ENCODE data around the gene WFIKKN1. TPM values are rescaled to one million over a fixed set of nuclear protein-coding genes. Genes with fewer than 3 reads are reported as not detected.

The WFIKKN1 gene
- total RNA-seq, 2 donors from 2014 or later, result 0.75 to 1.1 TPM

DNA sequence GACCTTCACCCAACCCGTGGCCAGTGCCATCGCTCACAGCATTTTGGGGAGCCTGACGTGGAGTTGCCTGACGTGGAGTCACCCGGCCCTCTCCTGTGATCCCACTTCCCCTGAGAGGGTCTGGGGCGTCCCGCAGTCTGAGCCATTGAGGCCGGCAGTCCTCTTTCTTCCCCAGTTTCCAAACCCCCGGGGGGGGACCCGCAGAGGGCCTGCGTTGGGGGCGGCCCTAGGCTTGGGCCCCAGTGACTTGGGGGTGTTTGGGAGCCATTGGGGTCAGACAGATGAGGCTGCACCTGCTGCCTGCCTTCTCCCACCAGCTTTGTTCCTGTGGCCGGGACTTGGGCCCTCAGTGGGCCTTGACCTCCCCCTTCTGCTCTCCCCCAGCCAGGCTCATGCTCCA lies 38.9 kb downstream of the WFIKKN1 start:
- no peak for DNase-seq (ENCODE audit: low spot score)
- Mint-ChIP-seq H3K36me3 (no peaks in the 10 kb centered on the region), H3K27ac (no peak overlapping the region), H3K9me3 (no peaks in the 10 kb centered on the region), H3K4me1 (ENCODE audit: low read depth in 2 of 2) (peaks cover 0 to 3% of the 10 kb centered on the region in 2 donors), H3K4me3 (no peak overlapping the region), H3K27me3 (no peaks in the 10 kb centered on the region)
- ATAC-seq, result no peak

- no peaks in the 10 kb centered on the region for H3K36me3 Mint-ChIP-seq
- no peak overlapping the region for H3K4me3 Mint-ChIP-seq
- no peak for DNase-seq (ENCODE audit: low spot score)
- no peaks in the 10 kb centered on the region for H3K9me3 Mint-ChIP-seq
- H3K4me1 Mint-ChIP-seq (ENCODE audit: low read depth in 2 of 2), result peaks cover 0 to 9% of the 10 kb centered on the region in 2 donors
- ATAC-seq, result no peak
- H3K27me3 Mint-ChIP-seq, result no peaks in the 10 kb centered on the region
- H3K27ac Mint-ChIP-seq, result no peak overlapping the region
Measured at GRCh38 chr16:670485-671352, 39.9 kb downstream of the WFIKKN1 start.

DNA sequence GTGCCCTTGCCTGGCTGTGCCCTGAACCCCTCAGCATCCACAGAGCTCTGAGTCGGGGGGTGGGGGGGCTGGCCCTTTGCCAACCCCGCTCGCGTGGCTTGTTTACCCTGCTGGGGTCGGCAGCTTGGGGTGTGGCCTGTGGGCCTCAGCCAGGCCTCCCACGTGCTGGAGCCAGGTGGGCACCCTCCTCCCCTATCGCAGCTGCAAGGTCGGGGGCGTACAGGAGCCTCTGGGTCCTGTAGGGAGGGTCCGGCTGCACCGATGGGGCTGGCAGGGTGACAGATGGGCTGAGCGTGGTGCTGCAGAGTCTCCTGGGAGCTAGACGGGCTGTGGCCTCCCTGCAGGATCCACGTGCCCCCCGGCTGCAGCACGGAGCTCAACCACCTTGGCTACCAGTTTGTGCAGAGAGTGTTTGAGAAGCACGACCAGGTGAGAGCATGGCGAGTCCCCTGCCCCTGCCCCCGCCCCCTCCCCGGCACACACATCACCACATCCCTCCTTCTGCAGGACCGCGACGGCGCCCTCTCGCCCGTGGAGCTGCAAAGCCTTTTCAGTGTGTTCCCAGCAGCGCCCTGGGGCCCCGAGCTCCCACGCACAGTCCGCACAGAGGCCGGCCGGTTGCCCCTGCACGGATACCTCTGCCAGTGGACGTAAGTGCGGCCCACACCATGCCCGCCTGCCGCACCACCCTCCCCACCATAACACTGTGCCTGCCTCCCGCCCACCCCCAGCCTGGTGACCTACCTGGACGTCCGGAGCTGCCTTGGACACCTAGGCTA lies 40.8 kb downstream of the WFIKKN1 start:
- Mint-ChIP-seq H3K27me3 (no peaks in the 10 kb centered on the region), H3K4me3 (no peak overlapping the region), H3K36me3 (no peaks in the 10 kb centered on the region), H3K9me3 (no peaks in the 10 kb centered on the region), H3K4me1 (ENCODE audit: low read depth in 2 of 2) (peaks cover 0 to 9% of the 10 kb centered on the region in 2 donors), H3K27ac (no peak overlapping the region)
- no peak for DNase-seq (ENCODE audit: low spot score)
- no peak for ATAC-seq

GRCh38 chr16:672371-672770 lies 41.6 kb downstream of the WFIKKN1 start:
- peaks cover 0 to 9% of the 10 kb centered on the region in 2 donors for H3K4me1 Mint-ChIP-seq (ENCODE audit: low read depth in 2 of 2)
- DNase-seq (ENCODE audit: low spot score), result no peak
- no peaks in the 10 kb centered on the region for H3K9me3 Mint-ChIP-seq
- no peak overlapping the region for H3K27ac Mint-ChIP-seq
- ATAC-seq, result no peak
- no peaks in the 10 kb centered on the region for H3K36me3 Mint-ChIP-seq
- H3K27me3 Mint-ChIP-seq, result no peaks in the 10 kb centered on the region
- H3K4me3 Mint-ChIP-seq, result no peak overlapping the region

DNA sequence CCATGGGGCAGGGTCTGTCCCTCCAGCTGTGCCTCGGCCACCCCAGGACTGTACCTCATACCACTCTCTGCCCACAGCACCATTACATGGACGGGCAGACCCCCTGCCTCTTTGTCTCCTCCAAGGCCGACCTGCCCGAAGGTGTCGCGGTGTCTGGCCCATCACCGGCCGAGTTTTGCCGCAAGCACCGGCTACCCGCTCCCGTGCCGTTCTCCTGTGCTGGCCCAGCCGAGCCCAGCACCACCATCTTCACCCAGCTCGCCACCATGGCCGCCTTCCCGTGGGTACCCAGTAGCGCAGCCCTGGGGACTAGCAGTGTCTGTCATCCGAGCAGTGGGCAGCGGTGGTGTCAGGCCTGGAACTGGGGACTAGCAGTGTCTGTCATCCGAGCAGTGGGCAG lies 42.1 kb downstream of the WFIKKN1 start:
- no peaks in the 10 kb centered on the region for H3K9me3 Mint-ChIP-seq
- H3K27me3 Mint-ChIP-seq, result no peaks in the 10 kb centered on the region
- DNase-seq (ENCODE audit: low spot score) (no peak), ATAC-seq (no peak)
- H3K36me3 Mint-ChIP-seq, result no peaks in the 10 kb centered on the region
- no peak overlapping the region for H3K4me3 Mint-ChIP-seq
- no peak overlapping the region for H3K27ac Mint-ChIP-seq
- H3K4me1 Mint-ChIP-seq (ENCODE audit: low read depth in 2 of 2), result peaks cover 0 to 6% of the 10 kb centered on the region in 2 donors

DNA sequence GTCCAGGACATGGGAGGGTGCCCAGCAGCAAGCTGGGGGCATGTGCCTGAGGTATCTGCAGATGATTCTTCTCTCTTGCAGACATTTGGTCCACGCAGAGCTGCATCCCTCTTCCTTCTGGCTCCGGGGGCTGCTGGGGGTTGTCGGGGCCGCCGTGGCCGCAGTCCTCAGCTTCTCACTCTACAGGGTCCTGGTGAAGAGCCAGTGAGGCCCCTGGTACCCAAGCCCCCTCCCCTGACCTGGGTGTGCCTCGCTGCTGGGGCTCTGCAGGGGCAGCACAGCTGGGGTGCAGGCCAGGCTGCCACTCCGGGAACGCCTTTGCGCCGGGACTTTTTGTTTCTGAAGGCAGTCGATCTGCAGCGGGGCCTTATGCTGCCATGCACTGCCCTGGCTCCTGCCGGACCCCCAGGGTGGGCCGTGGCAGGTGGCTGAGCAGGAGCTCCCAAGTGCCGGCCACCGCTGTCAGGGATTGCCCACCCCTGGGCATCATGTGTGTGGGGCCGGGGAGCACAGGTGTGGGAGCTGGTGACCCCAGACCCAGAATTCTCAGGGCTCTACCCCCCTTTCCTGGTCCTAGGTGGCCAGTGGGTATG lies 42.7 kb downstream of the WFIKKN1 start:
- no peak overlapping the region for H3K27ac Mint-ChIP-seq
- ATAC-seq (no peak), DNase-seq (ENCODE audit: low spot score) (no peak)
- no peaks in the 10 kb centered on the region for H3K27me3 Mint-ChIP-seq
- no peaks in the 10 kb centered on the region for H3K36me3 Mint-ChIP-seq
- no peaks in the 10 kb centered on the region for H3K9me3 Mint-ChIP-seq
- H3K4me3 Mint-ChIP-seq, result no peak overlapping the region
- peaks cover 0 to 6% of the 10 kb centered on the region in 2 donors for H3K4me1 Mint-ChIP-seq (ENCODE audit: low read depth in 2 of 2)

DNA sequence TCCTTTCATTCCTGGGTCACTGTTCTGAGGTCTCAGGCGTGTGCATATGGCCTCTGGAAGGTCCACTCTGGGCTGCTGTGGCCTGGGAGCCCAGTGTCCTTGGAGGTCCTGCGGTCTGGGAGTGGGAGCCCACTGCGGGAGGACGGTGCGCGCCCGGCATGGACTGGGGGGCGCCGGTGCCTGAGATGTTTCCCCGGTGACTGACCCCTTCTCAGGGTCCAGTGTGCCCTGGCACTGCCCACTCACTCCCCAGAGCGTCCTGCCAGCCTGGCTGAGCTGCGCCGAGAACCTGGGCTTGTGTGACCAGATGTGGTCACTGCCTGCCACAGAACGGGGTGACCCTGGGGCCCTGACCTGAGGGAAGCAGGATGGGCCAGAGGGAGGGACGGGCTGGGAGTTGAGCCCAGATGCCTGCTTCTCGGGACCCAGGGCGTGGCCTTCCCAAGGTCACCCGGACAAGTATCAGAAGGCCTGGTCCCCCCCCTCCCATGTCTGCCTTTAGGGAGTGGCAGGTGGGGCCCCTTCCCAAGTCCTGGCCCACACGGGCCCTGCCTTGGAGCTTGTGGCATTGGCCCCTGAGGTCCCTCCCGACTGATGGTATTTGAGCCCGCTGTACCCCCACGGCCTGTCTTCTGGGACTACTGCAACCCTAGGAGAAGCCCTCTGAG lies 43.6 kb downstream of the WFIKKN1 start:
- no peak for DNase-seq (ENCODE audit: low spot score)
- H3K4me3 Mint-ChIP-seq, result no peak overlapping the region

DNA sequence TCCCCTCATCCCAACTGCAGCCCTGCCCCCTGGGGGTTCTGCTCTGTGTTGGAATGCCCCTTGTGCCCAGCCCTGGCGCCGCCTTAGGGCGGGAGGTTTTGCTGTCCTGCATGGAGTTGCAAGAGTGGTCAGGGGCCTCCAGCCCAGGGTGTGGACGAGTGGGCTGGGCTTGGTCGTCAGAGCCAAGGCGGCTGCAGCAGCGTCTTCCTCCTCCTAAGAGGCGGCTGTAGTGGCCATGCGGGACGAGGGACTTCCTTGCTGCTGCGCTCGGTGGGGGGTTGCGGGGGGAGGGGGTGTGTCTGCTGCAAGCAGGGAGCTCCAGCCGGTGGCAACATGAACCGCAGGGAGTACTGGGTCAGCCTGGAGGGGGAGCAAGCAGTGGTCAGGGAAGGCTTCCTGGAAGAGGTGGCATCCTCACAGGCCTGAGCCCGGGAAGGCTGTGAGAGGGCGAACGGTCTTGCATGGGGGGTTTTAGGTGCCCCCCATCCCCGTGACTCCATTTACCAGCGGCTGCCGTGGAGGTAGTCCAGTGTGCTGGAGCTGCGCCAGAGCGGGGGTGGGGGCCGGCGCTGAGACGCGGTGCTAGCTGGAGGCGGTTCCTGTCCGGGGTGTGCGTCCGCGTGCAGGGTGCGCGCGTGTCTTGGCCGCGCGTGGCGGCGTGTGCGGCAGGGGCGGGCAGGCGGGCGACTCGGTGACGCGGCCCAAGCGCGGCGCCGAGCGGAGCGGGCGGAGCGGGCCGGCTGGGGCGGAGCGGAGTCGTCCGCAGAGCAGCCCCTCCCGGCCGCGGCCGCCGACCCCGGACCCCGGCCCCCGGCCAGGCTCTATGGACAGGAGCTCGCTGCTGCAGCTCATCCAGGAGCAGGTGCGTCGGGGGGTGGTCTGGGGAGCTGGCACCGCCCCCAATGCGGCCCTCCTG lies 44.4 kb downstream of the WFIKKN1 start, which contains the start of gene RHBDL1:
TSS of gene RHBDL1 (plus strand) at position 704 of the 916 bp plus-strand sequence. CDS start at position 824, 120 bp downstream.
- H3K36me3 Mint-ChIP-seq, result no peaks in the 10 kb centered on the region
- no peak for DNase-seq (ENCODE audit: low spot score)
- no peaks in the 10 kb centered on the region for H3K27me3 Mint-ChIP-seq
- no peak for ATAC-seq
- H3K4me3 Mint-ChIP-seq, result peak within 1 kb of the TSS; percentile 34
- H3K27ac Mint-ChIP-seq, result no peak within 1 kb of the TSS
- peaks cover 9% of the 10 kb centered on the region in 2 donors for H3K4me1 Mint-ChIP-seq (ENCODE audit: low read depth in 2 of 2)
- no peaks in the 10 kb centered on the region for H3K9me3 Mint-ChIP-seq

More for the DNA sequence above, 43.6 kb downstream of the WFIKKN1 start:
- no peak for ATAC-seq
- H3K27me3 Mint-ChIP-seq, result no peaks in the 10 kb centered on the region
- no peaks in the 10 kb centered on the region for H3K9me3 Mint-ChIP-seq
- no peak overlapping the region for H3K27ac Mint-ChIP-seq
- peaks cover 6 to 7% of the 10 kb centered on the region in 2 donors for H3K4me1 Mint-ChIP-seq (ENCODE audit: low read depth in 2 of 2)
- no peaks in the 10 kb centered on the region for H3K36me3 Mint-ChIP-seq

DNA sequence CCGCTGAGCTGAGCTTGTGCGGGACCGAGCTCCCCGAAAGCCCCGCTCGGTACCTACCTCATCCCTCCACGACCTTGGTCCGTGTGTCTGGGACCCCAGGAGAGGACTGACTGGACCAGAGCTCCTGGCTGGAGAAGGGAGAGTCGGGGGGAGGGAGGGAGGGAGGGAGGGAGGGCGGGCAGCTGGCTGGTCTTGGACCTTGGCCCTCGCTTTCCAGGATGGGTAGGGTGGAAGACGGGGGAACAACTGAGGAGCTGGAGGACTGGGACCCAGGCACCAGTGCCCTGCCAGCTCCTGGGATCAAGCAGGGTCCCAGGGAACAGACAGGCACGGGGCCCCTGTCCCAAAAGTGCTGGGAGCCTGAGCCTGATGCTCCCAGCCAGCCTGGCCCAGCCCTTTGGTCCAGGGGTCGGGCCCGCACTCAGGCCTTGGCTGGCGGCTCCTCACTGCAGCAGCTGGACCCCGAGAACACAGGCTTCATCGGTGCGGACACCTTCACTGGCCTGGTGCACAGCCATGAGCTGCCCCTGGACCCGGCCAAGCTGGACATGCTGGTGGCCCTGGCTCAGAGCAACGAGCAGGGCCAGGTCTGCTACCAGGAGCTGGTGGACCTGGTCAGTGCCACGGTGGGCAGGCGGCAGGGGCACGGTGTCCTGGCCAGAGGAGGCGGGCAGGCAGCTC lies 45.2 kb downstream of the WFIKKN1 start:
- no peak for DNase-seq (ENCODE audit: low spot score)
- peaks cover 9 to 11% of the 10 kb centered on the region in 2 donors for H3K4me1 Mint-ChIP-seq (ENCODE audit: low read depth in 2 of 2)
- H3K36me3 Mint-ChIP-seq, result no peaks in the 10 kb centered on the region
- H3K27me3 Mint-ChIP-seq, result no peaks in the 10 kb centered on the region
- H3K9me3 Mint-ChIP-seq, result no peaks in the 10 kb centered on the region
- no peak overlapping the region for H3K4me3 Mint-ChIP-seq
- H3K27ac Mint-ChIP-seq, result no peak overlapping the region
- ATAC-seq, result no peak

GRCh38 chr16:676565-676902 lies 45.7 kb downstream of the WFIKKN1 start:
- H3K36me3 Mint-ChIP-seq, result no peaks in the 10 kb centered on the region
- no peak overlapping the region for H3K4me3 Mint-ChIP-seq
- no peak for ATAC-seq
- peaks cover 9 to 14% of the 10 kb centered on the region in 2 donors for H3K4me1 Mint-ChIP-seq (ENCODE audit: low read depth in 2 of 2)
- no peaks in the 10 kb centered on the region for H3K9me3 Mint-ChIP-seq
- no peaks in the 10 kb centered on the region for H3K27me3 Mint-ChIP-seq
- DNase-seq (ENCODE audit: low spot score), result no peak
- H3K27ac Mint-ChIP-seq, result no peak overlapping the region

DNA sequence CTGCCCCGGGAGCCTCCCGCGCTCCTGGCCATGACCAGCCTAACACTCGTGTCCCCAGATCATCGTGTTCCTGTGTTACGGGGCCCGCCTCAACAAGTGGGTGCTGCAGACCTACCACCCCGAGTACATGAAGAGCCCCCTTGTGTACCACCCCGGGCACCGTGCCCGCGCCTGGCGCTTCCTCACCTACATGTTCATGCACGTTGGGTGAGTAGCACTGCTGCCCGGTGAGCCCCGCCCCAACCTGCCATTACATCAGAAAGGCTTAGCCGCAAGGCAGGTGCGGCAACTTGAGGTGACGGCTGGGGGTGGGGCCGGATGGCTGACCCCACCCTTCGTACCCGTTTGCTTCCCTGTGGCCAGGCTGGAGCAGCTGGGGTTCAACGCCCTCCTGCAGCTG lies 46.1 kb downstream of the WFIKKN1 start:
- Mint-ChIP-seq H3K27me3 (no peaks in the 10 kb centered on the region), H3K4me1 (ENCODE audit: low read depth in 2 of 2) (peaks cover 9 to 17% of the 10 kb centered on the region in 2 donors), H3K4me3 (no peak overlapping the region), H3K36me3 (no peaks in the 10 kb centered on the region), H3K9me3 (no peaks in the 10 kb centered on the region), H3K27ac (no peak overlapping the region)
- DNase-seq (ENCODE audit: low spot score) (no peak), ATAC-seq (no peak)

Measured in natural killer cell treated with Interleukin-12 subunit alpha and Interleukin-12 subunit beta and Interleukin-15 and Interleukin-18, amount 100 ng/mL, for 72 hours (primary cell).